H1 (cell line): ENCODE measurements around the gene SWT1. TPM values are rescaled to one million over a fixed set of nuclear protein-coding genes. Genes with fewer than 3 reads are reported as not detected.

Experiments
- CREB1 ChIP-seq: IDR thresholded peaks from 2 replicates; pipeline ENCODE4 v1.6.1; 2012; ENCODE audit warnings: inconsistent platforms
- JUND ChIP-seq: IDR thresholded peaks from 2 replicates; pipeline ENCODE4 v1.6.1; 2011; ENCODE audit warnings: mild to moderate bottlenecking, improper control_type of control experiment, low read length
- RBBP5 ChIP-seq: IDR thresholded peaks from 2 replicates; pipeline ENCODE4 v1.7.1; 2012; ENCODE audit warnings: low read depth, mild to moderate bottlenecking, inconsistent platforms, low read length, moderate library complexity, borderline replicate concordance
- SIX5 ChIP-seq: IDR thresholded peaks from 2 replicates; pipeline ENCODE4 v1.6.1; 2011; ENCODE audit warnings: mild to moderate bottlenecking, low read depth, low read length
- SRF ChIP-seq: IDR thresholded peaks from 2 replicates; pipeline ENCODE4 v1.6.1; 2011; ENCODE audit warnings: mild to moderate bottlenecking, low read depth, low read length, moderate library complexity
- TEAD4 ChIP-seq: IDR thresholded peaks from 2 replicates; pipeline ENCODE4 v1.6.1; 2012; ENCODE audit warnings: low read depth, low read length, inconsistent platforms, mixed read lengths
- polyA plus RNA-seq, 7 experiments: library from polyadenylated mRNA; depleted of rRNA in 3 of 7; stranded (reverse) in 5 of 7; unstranded in 2 of 7; fragments of >200 nt in 5 of 7; fragments of 200-250 nt in 2 of 7; gene quantifications; 1 replicate in 5 of 7; 2 replicates in 1 of 7; 4 replicates in 1 of 7; pipeline versions ENCODE4 v1.2.1 to v1.2.3, GENCODE V29; 2011 to 2013; ENCODE audit warnings: missing spikeins in 2 of 7, mixed read lengths in 2 of 7
- small RNA-seq: library from polyadenylated mRNA; stranded (forward); fragments of <200 nt; extraction: miRNeasy Mini kit (QIAGEN cat#:217004); gene quantifications from one replicate; pipeline ENCODE3, GENCODE V24; 2013; ENCODE audit not compliant: insufficient read depth
- total RNA-seq: library from RNA; stranded (reverse); fragmentation: NEBNext Ultra II Directional; extraction: Animal tissue kit (Norgen Biotek cat#: 25700); gene quantifications from 2 replicates; pipeline ENCODE4 v1.2.1, GENCODE V29; 2021

Gene SWT1
- total and polyA plus RNA-seq, 2 of the 8 experiments (the other 6 are each of a cell fraction or from before 2014, with no cell fraction given) = 1.4 to 6.2 TPM

GRCh38 chr1:185341196-185341781 is 184.3 kb downstream of the SWT1 start (continued):
- TF ChIP-seq SRF (no peak), CREB1 (no peak), TEAD4 (no peak), JUND (no peak), SIX5 (no peak), RBBP5 (no peak)
- TF ChIP-seq, all 59 proteins: peak for 0

Small RNA genes lying within 50 kb of the gene (small RNA-seq; reads per million reads assigned to genes)
- gene RF00019 = not detected

Other genes starting within 250 kb of the SWT1 start
- 13.7 and 15.2 TPM in 2 replicates for gene NIBAN1, start 182.7 kb upstream of the SWT1 start, total RNA-seq
- 4.2 and 5.7 TPM in 2 replicates for gene NIBAN1, start 182.7 kb upstream of the SWT1 start, polyA plus RNA-seq (2011; rRNA removed)
- gene RNF2, start 111.6 kb upstream of the SWT1 start, total RNA-seq = 52.7 and 58.9 TPM in 2 replicates
- gene RNF2, start 111.6 kb upstream of the SWT1 start, polyA plus RNA-seq (2011; rRNA removed) = 13.4 and 28.9 TPM in 2 replicates
- 22.3 and 22.5 TPM in 2 replicates for gene TRMT1L, start 214 bp upstream of the SWT1 start, total RNA-seq
- 8.2 and 13.8 TPM in 2 replicates for gene TRMT1L, start 214 bp upstream of the SWT1 start, polyA plus RNA-seq (2011; rRNA removed)
- 175 and 189 TPM in 2 replicates for gene IVNS1ABP, start 160.1 kb downstream of the SWT1 start, total RNA-seq
- gene IVNS1ABP, start 160.1 kb downstream of the SWT1 start, polyA plus RNA-seq (2011; rRNA removed) = 39.5 and 65.9 TPM in 2 replicates